Uterus (tissue), 4 donors: Measurements from ENCODE around the gene NACC1. TPM values are rescaled to one million over a fixed set of nuclear protein-coding genes. Genes with fewer than 3 reads are reported as not detected.

Source experiments
- DNase-seq, 2 donors: peaks; one replicate each; pipeline ENCODE4 v3.0.0-alpha.2; 2019 to 2020
- H3K27ac ChIP-seq, 2 donors: fragments of 200-600 bp; sonication (generic); 1 replicate in 1 of 2; 2 replicates in 1 of 2; pipeline ENCODE4 v1.5.1; 2016 to 2018
- H3K27me3 ChIP-seq, 2 donors: fragments of 200-600 bp; sonication (generic); one replicate each; pipeline ENCODE4 v1.5.1; 2018 to 2019; ENCODE audit warnings: control low read depth in 1 of 2
- H3K36me3 ChIP-seq, 2 donors: fragments of 200-600 bp; sonication (generic); one replicate each; pipeline ENCODE4 v1.5.1; 2019; ENCODE audit warnings: control low read depth in 1 of 2
- H3K4me1 ChIP-seq, 2 donors: fragments of 200-600 bp; sonication (generic); one replicate each; pipeline ENCODE4 v1.5.1; 2018 to 2019; ENCODE audit warnings: control low read depth in 1 of 2
- H3K4me3 ChIP-seq, 2 donors: fragments of 200-600 bp; sonication (generic); 1 replicate in 1 of 2; 2 replicates in 1 of 2; pipeline ENCODE4 v1.5.1; 2018 to 2019; ENCODE audit warnings: mild to moderate bottlenecking in 1 of 2
- H3K9me3 ChIP-seq, 2 donors: fragments of 200-600 bp; sonication (generic); one replicate each; pipeline ENCODE4 v1.5.1; 2019; ENCODE audit warnings: control low read depth in 1 of 2
- POLR2A ChIP-seq, 2 donors: fragments of 450-650 bp; IDR thresholded peaks; one replicate each; pipeline ENCODE4 v1.6.1; 2016; ENCODE audit warnings: antibody characterized with exemption in 2 of 2, mild to moderate bottlenecking in 1 of 2, moderate library complexity in 1 of 2
- intact Hi-C: fragments of 100-400 bp; cut with DNase I; formaldehyde crosslinking; loops from one replicate; pipeline ENCODE4 v1.15.1; 2023; ENCODE audit warnings: low total_unique reads
- total RNA-seq, 4 donors: library from RNA; depleted of rRNA in 3 of 4; stranded (reverse); fragments of >200 nt in 3 of 4; gene quantifications; one replicate each; pipeline versions ENCODE4 v1.1.0 to v1.2.4, GENCODE V29; 2014 to 2023
- TF ChIP-seq, protein P1 (sequence below), 4 experiments: fragments of 200-600 bp in 2 of 4; fragments of 450-650 bp in 2 of 4; sonication (generic) in 2 of 4; IDR thresholded peaks; one replicate each; pipeline ENCODE4 v1.5.1; 2016 to 2019; ENCODE audit warnings: antibody characterized with exemption in 4 of 4, mild to moderate bottlenecking in 2 of 4, moderate library complexity in 1 of 4
- donor health status: DM: yes; HTN: yes; CAD: no.

The NACC1 gene
- total RNA-seq, 4 donors from 2014 or later = 13.4 to 28.1 (median 15.8) TPM

DNA sequence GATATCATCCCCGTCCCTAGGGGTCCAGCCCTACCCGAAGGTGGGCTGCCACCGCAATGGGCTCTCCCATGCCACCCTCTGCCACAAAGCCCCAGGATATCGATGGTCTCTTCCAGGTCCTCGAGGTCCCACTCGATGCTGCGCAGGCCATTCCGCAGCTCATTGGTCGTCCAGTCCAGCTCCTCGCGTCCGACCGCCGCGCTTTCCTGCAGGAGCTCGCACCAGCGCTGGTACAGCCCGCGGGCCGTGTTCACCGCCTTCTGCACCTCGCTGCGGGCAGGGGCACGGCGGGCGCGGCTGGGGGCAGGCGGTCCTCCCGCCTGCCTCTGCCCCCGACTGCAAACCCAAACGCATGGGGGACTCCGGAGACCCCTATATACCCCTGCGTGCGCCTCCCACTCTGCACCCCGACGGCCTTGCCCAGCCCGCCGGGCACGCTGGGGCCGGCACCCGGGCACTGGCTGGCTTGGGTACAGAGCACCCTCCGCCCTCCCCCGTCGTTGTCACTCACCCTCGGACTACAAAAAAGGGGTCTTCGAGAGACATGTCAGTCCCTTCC is 31.6 kb downstream of the NACC1 start:
- DNase-seq = peak in 1 of 2 donors; percentile 43
- intact Hi-C loops = no loop called here
- H3K4me3 ChIP-seq = peak overlapping the region; percentile 73 to 84
- peak overlapping the region; percentile 94 to 98 for H3K27ac ChIP-seq
- TF ChIP-seq POLR2A (IDR thresholded peaks at IDR 0.05) = no peak
- TF ChIP-seq, protein P1, sequence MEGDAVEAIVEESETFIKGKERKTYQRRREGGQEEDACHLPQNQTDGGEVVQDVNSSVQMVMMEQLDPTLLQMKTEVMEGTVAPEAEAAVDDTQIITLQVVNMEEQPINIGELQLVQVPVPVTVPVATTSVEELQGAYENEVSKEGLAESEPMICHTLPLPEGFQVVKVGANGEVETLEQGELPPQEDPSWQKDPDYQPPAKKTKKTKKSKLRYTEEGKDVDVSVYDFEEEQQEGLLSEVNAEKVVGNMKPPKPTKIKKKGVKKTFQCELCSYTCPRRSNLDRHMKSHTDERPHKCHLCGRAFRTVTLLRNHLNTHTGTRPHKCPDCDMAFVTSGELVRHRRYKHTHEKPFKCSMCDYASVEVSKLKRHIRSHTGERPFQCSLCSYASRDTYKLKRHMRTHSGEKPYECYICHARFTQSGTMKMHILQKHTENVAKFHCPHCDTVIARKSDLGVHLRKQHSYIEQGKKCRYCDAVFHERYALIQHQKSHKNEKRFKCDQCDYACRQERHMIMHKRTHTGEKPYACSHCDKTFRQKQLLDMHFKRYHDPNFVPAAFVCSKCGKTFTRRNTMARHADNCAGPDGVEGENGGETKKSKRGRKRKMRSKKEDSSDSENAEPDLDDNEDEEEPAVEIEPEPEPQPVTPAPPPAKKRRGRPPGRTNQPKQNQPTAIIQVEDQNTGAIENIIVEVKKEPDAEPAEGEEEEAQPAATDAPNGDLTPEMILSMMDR (IDR thresholded peaks at IDR 0.05) = no peak
- no peaks in the 10 kb centered on the region for H3K9me3 ChIP-seq
- no peaks in the 10 kb centered on the region for H3K4me1 ChIP-seq
- H3K27me3 ChIP-seq = no peaks in the 10 kb centered on the region
- H3K36me3 ChIP-seq = no peaks in the 10 kb centered on the region

DNA sequence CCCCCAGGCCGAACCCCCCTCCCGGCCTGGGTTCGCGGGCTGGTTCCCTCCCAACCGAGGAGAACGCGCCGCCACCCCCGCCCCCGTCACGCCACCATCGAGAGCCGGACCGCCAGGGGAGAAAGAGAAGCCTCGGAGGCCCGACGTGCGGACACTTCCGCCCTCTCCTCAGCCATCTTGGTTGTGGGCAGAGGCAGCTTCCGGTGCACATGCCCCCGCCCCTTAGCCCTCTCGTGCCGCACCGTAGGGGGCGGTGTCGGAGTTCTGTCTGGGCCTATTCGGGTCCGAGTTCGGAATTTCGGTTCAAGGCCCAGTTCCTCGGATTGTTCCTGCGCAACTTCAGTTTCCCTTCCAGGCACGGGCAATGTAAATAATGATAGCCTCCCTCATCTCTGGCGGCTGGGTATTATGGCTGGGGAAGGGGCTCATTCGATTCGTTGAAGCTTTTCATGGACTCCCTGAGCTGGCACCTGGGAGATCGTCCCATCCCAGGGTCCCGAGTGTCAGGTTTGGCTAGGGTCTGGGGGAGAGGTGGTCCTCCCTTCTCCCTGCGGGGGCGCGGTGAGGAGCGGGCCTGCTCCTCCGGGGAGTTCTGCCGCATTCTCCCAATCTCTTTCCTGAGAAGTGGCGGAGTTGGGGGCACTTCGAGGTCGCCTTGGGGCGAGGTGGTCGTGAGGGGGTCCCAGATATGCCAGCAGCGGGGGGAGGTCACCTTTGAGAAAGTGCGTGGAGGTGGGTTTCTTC is 32.3 kb downstream of the NACC1 start, which contains the start of the genes IER2 and STX10:
TSS of gene IER2 (plus strand) at position 225 of the 744 bp plus-strand sequence. CDS start 2,776 bp downstream, outside the sequence.
TSS of gene STX10 (minus strand) at position 189 of the 744 bp plus-strand sequence. CDS start 202 bp downstream, outside the sequence.
- peak; percentile 72 to 91 for TF ChIP-seq POLR2A (IDR thresholded peaks at IDR 0.05)
- TF ChIP-seq, protein P1 (IDR thresholded peaks at IDR 0.05) = peak; percentile 67 to 85 (median 82)
- peak; percentile 96 for DNase-seq
- Histone ChIP-seq H3K27me3 (no peaks in the 10 kb centered on the region), H3K9me3 (no peaks in the 10 kb centered on the region), H3K4me3 (peak within 1 kb of the TSS; percentile 73 to 84), H3K36me3 (no peaks in the 10 kb centered on the region), H3K4me1 (peaks cover 0 to 6% of the 10 kb centered on the region in 2 donors), H3K27ac (peak within 1 kb of the TSS; percentile 94 to 98)
- intact Hi-C loops = no loop called here

GRCh38 chr19:13150931-13151604 is 33.0 kb downstream of the NACC1 start:
- Histone ChIP-seq H3K36me3 (no peaks in the 10 kb centered on the region), H3K9me3 (no peaks in the 10 kb centered on the region), H3K27ac (peak overlapping the region; percentile 94 to 98), H3K27me3 (no peaks in the 10 kb centered on the region), H3K4me3 (peak overlapping the region; percentile 73 to 84), H3K4me1 (peaks cover 0 to 7% of the 10 kb centered on the region in 2 donors)
- TF ChIP-seq, protein P1 (IDR thresholded peaks at IDR 0.05) = no peak
- no peak for TF ChIP-seq POLR2A (IDR thresholded peaks at IDR 0.05)
- intact Hi-C loops = no loop called here
- DNase-seq = peak; percentile 57 to 60

GRCh38 chr19:13151605-13152355 is 33.7 kb downstream of the NACC1 start:
- Histone ChIP-seq H3K27me3 (no peaks in the 10 kb centered on the region), H3K27ac (peak overlapping the region; percentile 94 to 98), H3K4me1 (peaks cover 0 to 7% of the 10 kb centered on the region in 2 donors), H3K36me3 (no peaks in the 10 kb centered on the region), H3K4me3 (peak overlapping the region; percentile 81 to 84), H3K9me3 (no peaks in the 10 kb centered on the region)
- DNase-seq = peak; percentile 98
- intact Hi-C loops = no loop called here
- TF ChIP-seq POLR2A (IDR thresholded peaks at IDR 0.05) = peak; percentile 95 to 98
- TF ChIP-seq, protein P1 (IDR thresholded peaks at IDR 0.05) = peak; percentile 5 to 42 (median 24)
